HCT116 (cell line): Measurements from ENCODE around the gene GANC. TPM values are rescaled to one million over a fixed set of nuclear protein-coding genes. Genes with fewer than 3 reads are reported as not detected.

Source experiments
- ATAC-seq: fragments of 200-7000 bp; cut with Tn5 transposase; 2 replicates; pipeline ENCODE4 v1.9.1; 2020; ENCODE audit warnings: mild to moderate bottlenecking, moderate library complexity
- BruUV-seq: library from RNA; stranded (reverse); fragments of 400-500 nt; replicated peaks from 2 replicates; lab custom pipeline; 2021; lab: Mats Ljungman, UMichigan
- CTCF ChIA-PET: fragments of 300-600 bp; sonication (Branson Sonifier 250); formaldehyde crosslinking; loops from one replicate; lab custom pipeline; 2021; ENCODE audit warnings: antibody characterized with exemption; lab: Charles Lee
- POLR2A ChIA-PET: fragments of 300-600, 350-600 bp; sonication (Branson Sonifier 250); formaldehyde crosslinking; loops from one replicate; lab custom pipeline; 2021; ENCODE audit warnings: antibody characterized with exemption; lab: Charles Lee
- RAD21 ChIA-PET, 2 experiments: fragments of 300-600 bp; sonication (Branson Sonifier 250); formaldehyde crosslinking; loops; one replicate each; lab custom pipeline; 2023; ENCODE audit warnings: low total read pairs in 2 of 2; ENCODE audit not compliant: uncharacterized antibody in 2 of 2, unreplicated experiment in 2 of 2, low non-redundant PET in 1 of 2; lab: Charles Lee
- DNase-seq: peaks from one replicate; pipeline ENCODE4 v3.0.0-alpha.2; 2010; ENCODE audit warnings: low read depth, low spot score
- H2AFZ ChIP-seq: fragments of 200-600 bp; shearing (Covaris generic), sonication (generic); 2 replicates; pipeline ENCODE4 v1.6.1; 2017; ENCODE audit warnings: low read depth, mixed run types, mixed read lengths, antibody characterized with exemption, low read length; ENCODE audit not compliant: poor library complexity, severe bottlenecking
- H3K27ac ChIP-seq: 2 replicates; pipeline ENCODE4 v1.5.1; 2012; ENCODE audit warnings: low read depth, low read length
- H3K27me3 ChIP-seq: fragments of 200-600 bp; sonication (generic); 2 replicates; pipeline ENCODE4 v1.6.1; 2016; ENCODE audit warnings: mixed run types, low read length, mixed read lengths; ENCODE audit not compliant: insufficient read depth
- H3K36me3 ChIP-seq, 2 experiments: fragments of 200-500 bp in 1 of 2; fragments of 200-600 bp in 1 of 2; sonication (Bioruptor generic) in 1 of 2; sonication (generic) in 1 of 2; 2 replicates each; pipeline versions ENCODE4 v1.5.1 to v1.6.1; 2014 to 2016; ENCODE audit warnings: low read length in 2 of 2, inconsistent platforms in 1 of 2, mixed read lengths in 1 of 2, mixed run types in 1 of 2; ENCODE audit not compliant: insufficient read depth in 2 of 2, control insufficient read depth in 1 of 2
- H3K4me1 ChIP-seq, 2 experiments: fragments of 200-600 bp in 1 of 2; sonication (generic) in 1 of 2; 2 replicates each; pipeline versions ENCODE4 v1.5.1 to v1.6.1; 2012 to 2017; ENCODE audit warnings: low read length in 2 of 2, inconsistent platforms in 1 of 2, mild to moderate bottlenecking in 1 of 2, mixed read lengths in 1 of 2, mixed run types in 1 of 2, moderate library complexity in 1 of 2; ENCODE audit not compliant: insufficient read depth in 2 of 2, control insufficient read depth in 1 of 2
- H3K4me2 ChIP-seq: fragments of 200-600 bp; sonication (generic); 2 replicates; pipeline ENCODE4 v1.6.1; 2017; ENCODE audit warnings: mixed run types, low read length, mixed read lengths
- H3K4me3 ChIP-seq, 2 experiments: fragments of 200-600 bp in 1 of 2; sonication (generic) in 1 of 2; replicated peaks in 1 of 2; 2 replicates each; pipeline ENCODE4 v1.5.1; 2011 to 2016; ENCODE audit warnings: low read length in 2 of 2, control low read depth in 1 of 2, low read depth in 1 of 2, mild to moderate bottlenecking in 1 of 2, mixed read lengths in 1 of 2, mixed run types in 1 of 2
- H3K79me2 ChIP-seq: fragments of 200-600 bp; sonication (generic); 2 replicates; pipeline ENCODE4 v1.6.1; 2017; ENCODE audit warnings: mild to moderate bottlenecking, mixed run types, low read length, moderate library complexity, mixed read lengths; ENCODE audit not compliant: insufficient read depth
- H3K9ac ChIP-seq: fragments of 200-600 bp; sonication (generic); 2 replicates; pipeline ENCODE4 v1.6.1; 2016; ENCODE audit warnings: low read length, mixed read lengths
- H3K9me2 ChIP-seq: fragments of 200-600 bp; sonication (generic), shearing (Covaris generic); 2 replicates; pipeline ENCODE4 v1.6.1; 2017; ENCODE audit warnings: mixed run types, mild to moderate bottlenecking, moderate library complexity; ENCODE audit not compliant: insufficient read depth
- H3K9me3 ChIP-seq, 2 experiments: fragments of 200-500 bp in 1 of 2; fragments of 200-600 bp in 1 of 2; sonication (Bioruptor generic) in 1 of 2; sonication (generic) in 1 of 2; 2 replicates each; pipeline ENCODE4 v1.6.1; 2014 to 2017; ENCODE audit warnings: low read length in 2 of 2, mixed read lengths in 2 of 2, inconsistent platforms in 1 of 2, low read depth in 1 of 2, mild to moderate bottlenecking in 1 of 2, mixed run types in 1 of 2, moderate library complexity in 1 of 2; ENCODE audit not compliant: control insufficient read depth in 1 of 2, insufficient read depth in 1 of 2
- H4K20me1 ChIP-seq: fragments of 200-600 bp; sonication (generic), shearing (Covaris generic); 2 replicates; pipeline ENCODE4 v1.6.1; 2017; ENCODE audit warnings: mixed run types, mild to moderate bottlenecking, moderate library complexity; ENCODE audit not compliant: insufficient read depth
- CBX3 ChIP-seq: IDR thresholded peaks from 2 replicates; pipeline ENCODE4 v1.6.1; 2012; ENCODE audit warnings: low read depth
- EGR1 ChIP-seq: IDR thresholded peaks from 2 replicates; pipeline ENCODE4 v1.6.1; 2012; ENCODE audit warnings: low read depth
- EZH2 ChIP-seq: fragments of 200-600 bp; sonication (generic); IDR thresholded peaks from 2 replicates; pipeline ENCODE4 v1.6.1; 2017; ENCODE audit warnings: antibody characterized with exemption, mixed run types
- EZH2phosphoT487 ChIP-seq: fragments of 200-600 bp; IDR thresholded peaks from 2 replicates; pipeline ENCODE4 v1.6.1; 2018; ENCODE audit warnings: antibody characterized with exemption, borderline replicate concordance
- FOSL1 ChIP-seq: IDR thresholded peaks from 2 replicates; pipeline ENCODE4 v1.6.1; 2012; ENCODE audit warnings: low read depth
- POLR2AphosphoS5 ChIP-seq: IDR thresholded peaks from 2 replicates; pipeline ENCODE4 v1.6.1; 2011; ENCODE audit warnings: mild to moderate bottlenecking, low read depth, low read length, moderate library complexity
- RAD21 ChIP-seq: IDR thresholded peaks from 2 replicates; pipeline ENCODE4 v1.6.1; 2012; ENCODE audit warnings: low read depth, mild to moderate bottlenecking
- SIN3A ChIP-seq: IDR thresholded peaks from 2 replicates; pipeline ENCODE4 v1.6.1; 2012; ENCODE audit warnings: low read depth
- SP1 ChIP-seq: IDR thresholded peaks from 2 replicates; pipeline ENCODE4 v1.6.1; 2012; ENCODE audit warnings: low read depth
- SRF ChIP-seq: IDR thresholded peaks from 2 replicates; pipeline ENCODE4 v1.6.1; 2012; ENCODE audit warnings: low read depth
- YY1 ChIP-seq: IDR thresholded peaks from 2 replicates; pipeline ENCODE4 v1.6.1; 2011; ENCODE audit warnings: low read length, low read depth, moderate library complexity, mild to moderate bottlenecking; ENCODE audit not compliant: insufficient replicate concordance; ENCODE audit errors: extremely low read depth
- ZNF274 ChIP-seq: fragments of 200-500 bp; sonication (Bioruptor generic); IDR thresholded peaks from 2 replicates; pipeline ENCODE4 v1.6.1; 2014; ENCODE audit warnings: mild to moderate bottlenecking, low read depth, low read length, inconsistent platforms
- intact Hi-C: fragments of 100-400 bp; cut with micrococcal nuclease; formaldehyde crosslinking; loops from 2 replicates; pipeline ENCODE4 v1.10.0; 2022
- total RNA-seq: library from RNA; stranded (reverse); gene quantifications from one replicate; pipeline ENCODE4 v1.2.1, GENCODE V29; 2021; ENCODE audit not compliant: unreplicated experiment
- TF ChIP-seq, protein P1 (sequence below): IDR thresholded peaks from 2 replicates; pipeline ENCODE4 v1.6.1; 2012; ENCODE audit warnings: low read depth
- TF ChIP-seq, protein P2 (sequence below): IDR thresholded peaks from 2 replicates; pipeline ENCODE4 v1.6.1; 2011; ENCODE audit warnings: mild to moderate bottlenecking, low read length, moderate library complexity; ENCODE audit not compliant: insufficient replicate concordance; ENCODE audit errors: extremely low read depth

GANC gene
- total RNA-seq, 1 experiment from 2014 or later = 13.1 TPM

DNA sequence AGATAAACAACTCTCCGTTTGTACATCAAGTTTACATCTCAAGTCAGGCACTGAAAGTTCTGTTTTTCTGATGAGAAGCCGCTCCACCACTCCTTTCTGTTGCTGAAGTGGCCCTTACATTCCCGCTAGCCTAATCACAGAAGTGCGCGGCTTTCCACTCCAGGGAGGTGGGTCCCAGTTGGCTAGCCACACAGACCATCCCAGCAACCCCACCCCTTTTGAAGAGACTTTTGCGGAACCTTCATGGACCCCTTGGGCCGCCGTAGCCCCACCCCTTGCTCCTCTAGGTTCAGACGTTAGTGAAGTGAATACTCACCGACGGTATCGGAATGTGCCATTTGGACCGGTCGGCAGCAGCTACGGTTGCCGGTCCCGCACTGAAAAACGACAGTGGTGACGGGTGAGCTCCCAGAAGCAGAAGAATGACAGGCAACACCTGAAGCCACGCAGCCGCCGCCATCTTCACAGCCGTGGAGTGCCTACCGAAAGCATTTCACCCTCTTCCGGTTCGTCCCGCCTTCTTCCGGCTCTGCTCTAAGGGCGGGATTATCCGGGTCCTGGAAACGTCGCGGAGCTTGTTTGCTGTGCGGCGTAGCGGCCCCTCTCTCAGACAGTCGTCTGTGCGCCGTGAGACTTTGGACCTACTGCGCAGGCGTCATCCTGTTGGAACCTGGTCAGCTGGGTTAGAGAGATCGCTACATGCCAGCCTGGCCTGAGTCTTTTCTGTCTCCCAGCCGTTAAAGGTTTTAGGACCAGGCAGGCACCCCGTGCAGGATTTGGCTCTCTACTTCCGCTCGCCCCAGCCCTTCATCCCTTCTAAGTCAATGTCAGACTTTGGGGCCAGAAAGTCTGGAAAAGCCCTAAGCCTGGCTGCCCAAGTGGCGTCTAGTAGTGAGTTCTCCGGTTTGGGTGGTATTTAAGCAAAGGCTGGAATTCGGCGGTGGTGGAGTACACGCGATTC, at the start of gene GANC, which contains the start of gene TMEM87A (continued):
- TF ChIP-seq, protein P1, sequence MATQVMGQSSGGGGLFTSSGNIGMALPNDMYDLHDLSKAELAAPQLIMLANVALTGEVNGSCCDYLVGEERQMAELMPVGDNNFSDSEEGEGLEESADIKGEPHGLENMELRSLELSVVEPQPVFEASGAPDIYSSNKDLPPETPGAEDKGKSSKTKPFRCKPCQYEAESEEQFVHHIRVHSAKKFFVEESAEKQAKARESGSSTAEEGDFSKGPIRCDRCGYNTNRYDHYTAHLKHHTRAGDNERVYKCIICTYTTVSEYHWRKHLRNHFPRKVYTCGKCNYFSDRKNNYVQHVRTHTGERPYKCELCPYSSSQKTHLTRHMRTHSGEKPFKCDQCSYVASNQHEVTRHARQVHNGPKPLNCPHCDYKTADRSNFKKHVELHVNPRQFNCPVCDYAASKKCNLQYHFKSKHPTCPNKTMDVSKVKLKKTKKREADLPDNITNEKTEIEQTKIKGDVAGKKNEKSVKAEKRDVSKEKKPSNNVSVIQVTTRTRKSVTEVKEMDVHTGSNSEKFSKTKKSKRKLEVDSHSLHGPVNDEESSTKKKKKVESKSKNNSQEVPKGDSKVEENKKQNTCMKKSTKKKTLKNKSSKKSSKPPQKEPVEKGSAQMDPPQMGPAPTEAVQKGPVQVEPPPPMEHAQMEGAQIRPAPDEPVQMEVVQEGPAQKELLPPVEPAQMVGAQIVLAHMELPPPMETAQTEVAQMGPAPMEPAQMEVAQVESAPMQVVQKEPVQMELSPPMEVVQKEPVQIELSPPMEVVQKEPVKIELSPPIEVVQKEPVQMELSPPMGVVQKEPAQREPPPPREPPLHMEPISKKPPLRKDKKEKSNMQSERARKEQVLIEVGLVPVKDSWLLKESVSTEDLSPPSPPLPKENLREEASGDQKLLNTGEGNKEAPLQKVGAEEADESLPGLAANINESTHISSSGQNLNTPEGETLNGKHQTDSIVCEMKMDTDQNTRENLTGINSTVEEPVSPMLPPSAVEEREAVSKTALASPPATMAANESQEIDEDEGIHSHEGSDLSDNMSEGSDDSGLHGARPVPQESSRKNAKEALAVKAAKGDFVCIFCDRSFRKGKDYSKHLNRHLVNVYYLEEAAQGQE = no peak
- TF ChIP-seq SRF (no peak), CBX3 (no peak)

DNA sequence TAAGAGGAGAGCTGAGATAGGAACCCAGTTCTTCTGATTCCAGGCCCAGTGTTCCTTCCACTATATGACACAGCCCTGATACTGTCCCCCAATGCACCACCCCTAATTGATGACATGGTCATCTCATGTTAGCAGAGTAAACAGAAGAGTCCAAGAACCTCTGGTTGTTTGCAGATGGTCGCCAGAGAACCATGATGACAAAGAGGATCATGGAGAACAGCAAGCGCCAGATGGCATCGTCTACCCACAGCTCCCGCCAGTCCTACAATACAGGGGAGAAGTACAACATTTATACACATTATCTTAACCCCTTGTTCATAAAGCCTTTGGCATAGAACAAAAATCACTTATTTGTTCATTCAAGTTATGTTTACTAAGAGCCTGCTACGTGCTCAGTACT, 46.4 kb upstream of the GANC start:
- H4K20me1 ChIP-seq = no peaks in the 10 kb centered on the region
- ChIA-PET POLR2A (no interaction called here), CTCF (no interaction called here), RAD21 (no interaction called here)
- no peak overlapping the region for H3K4me3 ChIP-seq
- intact Hi-C loops = no loop called here
- H3K4me2 ChIP-seq = no peak overlapping the region
- peaks cover 29 to 31% of the 10 kb centered on the region in 2 experiments; a peak in 3 of 4 replicates for H3K36me3 ChIP-seq
- no peak overlapping the region for H2AFZ ChIP-seq
- no peak overlapping the region for H3K9ac ChIP-seq
- no peaks in the 10 kb centered on the region for H3K9me3 ChIP-seq
- no peaks in the 10 kb centered on the region for H3K9me2 ChIP-seq
- H3K79me2 ChIP-seq = no peaks in the 10 kb centered on the region
- no TSS peak for BruUV-seq
- no peak for ATAC-seq
- H3K27ac ChIP-seq = no peak overlapping the region
- no peaks in the 10 kb centered on the region for H3K27me3 ChIP-seq
- no peak for DNase-seq
- H3K4me1 ChIP-seq = no peaks in the 10 kb centered on the region
- TF ChIP-seq, protein P1 = no peak
- TF ChIP-seq FOSL1 (no peak), EZH2phosphoT487 (no peak), SP1 (no peak), EGR1 (no peak), EZH2 (no peak), ZNF274 (no peak), POLR2AphosphoS5 (no peak), RAD21 (no peak), SIN3A (no peak), YY1 (no peak)
- TF ChIP-seq, protein P2, sequence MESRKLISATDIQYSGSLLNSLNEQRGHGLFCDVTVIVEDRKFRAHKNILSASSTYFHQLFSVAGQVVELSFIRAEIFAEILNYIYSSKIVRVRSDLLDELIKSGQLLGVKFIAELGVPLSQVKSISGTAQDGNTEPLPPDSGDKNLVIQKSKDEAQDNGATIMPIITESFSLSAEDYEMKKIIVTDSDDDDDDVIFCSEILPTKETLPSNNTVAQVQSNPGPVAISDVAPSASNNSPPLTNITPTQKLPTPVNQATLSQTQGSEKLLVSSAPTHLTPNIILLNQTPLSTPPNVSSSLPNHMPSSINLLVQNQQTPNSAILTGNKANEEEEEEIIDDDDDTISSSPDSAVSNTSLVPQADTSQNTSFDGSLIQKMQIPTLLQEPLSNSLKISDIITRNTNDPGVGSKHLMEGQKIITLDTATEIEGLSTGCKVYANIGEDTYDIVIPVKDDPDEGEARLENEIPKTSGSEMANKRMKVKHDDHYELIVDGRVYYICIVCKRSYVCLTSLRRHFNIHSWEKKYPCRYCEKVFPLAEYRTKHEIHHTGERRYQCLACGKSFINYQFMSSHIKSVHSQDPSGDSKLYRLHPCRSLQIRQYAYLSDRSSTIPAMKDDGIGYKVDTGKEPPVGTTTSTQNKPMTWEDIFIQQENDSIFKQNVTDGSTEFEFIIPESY = no peak
